Colonic mucosa (tissue), 4 donors: ENCODE results near the gene CASKIN1. TPM values are rescaled to one million over a fixed set of nuclear protein-coding genes. Genes with fewer than 3 reads are reported as not detected.

Experiments used
- DNase-seq: peaks from one replicate; pipeline ENCODE4 v3.0.0-alpha.2; 2020
- H3K27ac ChIP-seq: fragments of 200-600 bp; one replicate; pipeline ENCODE4 v1.8.0; 2021
- H3K27me3 ChIP-seq: fragments of 200-600 bp; one replicate; pipeline ENCODE4 v1.8.0; 2021
- H3K36me3 ChIP-seq: fragments of 200-600 bp; one replicate; pipeline ENCODE4 v1.8.0; 2021
- H3K4me1 ChIP-seq: fragments of 200-600 bp; one replicate; pipeline ENCODE4 v1.8.0; 2021; ENCODE audit warnings: mild to moderate bottlenecking
- H3K4me3 ChIP-seq: fragments of 200-600 bp; one replicate; pipeline ENCODE4 v1.8.0; 2021
- H3K9ac ChIP-seq, 2 donors: one replicate each; pipeline ENCODE4 v1.7.0; 2013; ENCODE audit warnings: control low read depth in 2 of 2, low read depth in 2 of 2, low read length in 2 of 2
- H3K9me3 ChIP-seq: fragments of 200-600 bp; one replicate; pipeline ENCODE4 v1.8.0; 2021
- intact Hi-C: fragments of 100-400 bp; cut with DNase I; formaldehyde crosslinking; loops from one replicate; pipeline ENCODE4 v1.14.1; 2022
- total RNA-seq, 2 donors: library from RNA; stranded (reverse); fragmentation: NEBNext Ultra II Directional in 1 of 2; extraction: Animal tissue kit (Norgen Biotek cat#: 25700) in 1 of 2; gene quantifications; one replicate each; pipeline ENCODE4 v1.2.1, GENCODE V29; 2021
- TF ChIP-seq, protein P1 (sequence below): fragments of 200-600 bp; IDR thresholded peaks from one replicate; pipeline ENCODE4 v1.8.0; 2022; ENCODE audit warnings: antibody characterized with exemption, mild to moderate bottlenecking
- donor health status: healthy.
- donor health status: DM: no; HTN: no; CAD: no.
- donor health status: DM: no; HTN: no; CAD: no.

CASKIN1 gene
- total RNA-seq, 2 donors from 2014 or later: 0.07 to 0.27 TPM

DNA sequence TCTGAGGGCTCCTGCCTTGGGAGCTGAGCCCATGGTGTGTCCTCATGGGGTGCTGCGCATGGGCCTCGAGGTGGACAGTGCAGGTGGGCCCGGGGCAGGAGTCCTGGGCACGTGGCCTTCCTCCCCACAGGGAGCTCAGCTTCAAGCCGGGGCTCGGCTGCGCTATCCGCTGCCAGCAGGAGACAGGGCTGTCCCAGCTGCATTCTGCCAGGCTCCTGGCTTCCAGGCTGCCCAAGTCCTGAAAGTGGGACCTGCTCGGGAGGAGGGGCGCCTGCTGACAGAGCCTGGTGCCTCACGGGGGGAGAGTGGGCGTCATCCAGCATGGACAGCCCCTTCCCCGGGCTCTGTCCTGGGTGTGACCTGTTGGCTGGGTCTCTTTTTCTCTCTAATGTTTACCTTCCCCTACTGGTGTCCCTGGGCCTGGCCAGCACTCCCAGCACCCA is 33.7 kb downstream of the CASKIN1 start:
- Histone ChIP-seq H3K4me3 (no peak overlapping the region), H3K27ac (peak overlapping the region; percentile 88), H3K36me3 (peaks cover 6% of the 10 kb centered on the region), H3K27me3 (no peaks in the 10 kb centered on the region), H3K9me3 (no peaks in the 10 kb centered on the region), H3K4me1 (peaks cover 37% of the 10 kb centered on the region), H3K9ac (peak overlapping the region in 1 of 2 donors; percentile 35)
- intact Hi-C loops: no loop called here
- TF ChIP-seq, protein P1, sequence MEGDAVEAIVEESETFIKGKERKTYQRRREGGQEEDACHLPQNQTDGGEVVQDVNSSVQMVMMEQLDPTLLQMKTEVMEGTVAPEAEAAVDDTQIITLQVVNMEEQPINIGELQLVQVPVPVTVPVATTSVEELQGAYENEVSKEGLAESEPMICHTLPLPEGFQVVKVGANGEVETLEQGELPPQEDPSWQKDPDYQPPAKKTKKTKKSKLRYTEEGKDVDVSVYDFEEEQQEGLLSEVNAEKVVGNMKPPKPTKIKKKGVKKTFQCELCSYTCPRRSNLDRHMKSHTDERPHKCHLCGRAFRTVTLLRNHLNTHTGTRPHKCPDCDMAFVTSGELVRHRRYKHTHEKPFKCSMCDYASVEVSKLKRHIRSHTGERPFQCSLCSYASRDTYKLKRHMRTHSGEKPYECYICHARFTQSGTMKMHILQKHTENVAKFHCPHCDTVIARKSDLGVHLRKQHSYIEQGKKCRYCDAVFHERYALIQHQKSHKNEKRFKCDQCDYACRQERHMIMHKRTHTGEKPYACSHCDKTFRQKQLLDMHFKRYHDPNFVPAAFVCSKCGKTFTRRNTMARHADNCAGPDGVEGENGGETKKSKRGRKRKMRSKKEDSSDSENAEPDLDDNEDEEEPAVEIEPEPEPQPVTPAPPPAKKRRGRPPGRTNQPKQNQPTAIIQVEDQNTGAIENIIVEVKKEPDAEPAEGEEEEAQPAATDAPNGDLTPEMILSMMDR: no peak
- DNase-seq: peak; percentile 36

DNA sequence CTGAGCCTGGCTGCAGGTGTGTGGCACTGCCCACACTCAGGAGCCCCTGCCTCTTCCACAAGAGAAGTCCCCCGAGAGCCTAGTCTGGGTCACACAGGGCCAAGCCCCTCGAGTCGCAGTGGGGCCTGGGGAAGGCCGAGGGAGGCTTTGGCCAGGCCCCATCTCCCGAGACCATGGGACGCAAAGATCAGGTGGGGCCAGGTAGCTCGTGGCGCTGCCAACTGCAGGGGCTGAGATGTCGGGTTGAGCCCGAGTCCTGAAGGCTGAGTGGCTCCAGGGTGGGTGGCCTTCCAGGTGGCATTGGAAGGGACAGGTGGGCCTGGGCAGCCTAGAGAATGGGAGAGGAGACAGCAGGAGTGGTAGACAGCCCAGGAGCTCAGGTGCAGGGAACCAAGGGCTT is 34.5 kb downstream of the CASKIN1 start:
- H3K27ac ChIP-seq: no peak overlapping the region
- TF ChIP-seq, protein P1: no peak

DNA sequence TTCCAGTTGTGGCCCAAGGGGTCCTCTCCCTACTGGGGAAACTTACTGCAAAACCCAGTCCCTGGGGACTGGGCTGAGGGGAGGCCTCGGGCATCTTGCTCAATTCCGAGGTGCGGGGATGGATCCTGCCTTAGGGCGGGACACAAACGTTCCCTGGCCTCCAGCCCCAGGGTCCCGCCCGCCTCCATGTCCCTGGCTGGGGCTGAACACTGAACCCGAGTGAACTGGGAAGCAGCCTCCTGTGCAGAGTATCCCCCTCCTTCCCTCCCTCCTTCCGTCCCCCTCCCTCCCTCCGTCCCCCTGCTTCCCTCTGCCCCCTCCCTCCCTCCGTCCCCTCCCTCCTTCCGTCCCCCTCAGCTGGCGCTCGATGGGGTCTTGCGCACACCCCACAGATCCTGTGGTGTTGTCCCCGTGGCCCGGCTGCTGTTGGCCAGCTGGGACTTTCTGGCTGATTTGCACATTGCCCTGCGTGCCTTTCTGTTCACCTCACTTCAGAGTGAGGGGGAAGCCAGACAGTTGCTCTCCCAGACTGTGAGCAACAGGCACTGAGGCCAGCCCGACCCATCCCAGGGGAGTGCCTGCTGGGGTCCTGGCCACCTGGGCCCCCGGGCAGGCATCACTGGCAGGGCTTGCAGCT is 35.4 kb downstream of the CASKIN1 start:
- H3K4me1 ChIP-seq: peaks cover 51% of the 10 kb centered on the region
- no peaks in the 10 kb centered on the region for H3K36me3 ChIP-seq
- H3K27me3 ChIP-seq: no peaks in the 10 kb centered on the region
- TF ChIP-seq, protein P1: no peak
- no peaks in the 10 kb centered on the region for H3K9me3 ChIP-seq
- peak; percentile 47 for DNase-seq
- intact Hi-C loops: no loop called here
- peak overlapping the region in 1 of 2 donors; percentile 35 for H3K9ac ChIP-seq
- no peak overlapping the region for H3K4me3 ChIP-seq
- H3K27ac ChIP-seq: peak overlapping the region; percentile 37

More for the DNA sequence above, 34.5 kb downstream of the CASKIN1 start:
- H3K9me3 ChIP-seq: no peaks in the 10 kb centered on the region
- no peaks in the 10 kb centered on the region for H3K27me3 ChIP-seq
- H3K9ac ChIP-seq: no peak overlapping the region
- peaks cover 45% of the 10 kb centered on the region for H3K4me1 ChIP-seq
- H3K4me3 ChIP-seq: no peak overlapping the region
- intact Hi-C loops: no loop called here
- H3K36me3 ChIP-seq: no peaks in the 10 kb centered on the region
- DNase-seq: no peak

DNA sequence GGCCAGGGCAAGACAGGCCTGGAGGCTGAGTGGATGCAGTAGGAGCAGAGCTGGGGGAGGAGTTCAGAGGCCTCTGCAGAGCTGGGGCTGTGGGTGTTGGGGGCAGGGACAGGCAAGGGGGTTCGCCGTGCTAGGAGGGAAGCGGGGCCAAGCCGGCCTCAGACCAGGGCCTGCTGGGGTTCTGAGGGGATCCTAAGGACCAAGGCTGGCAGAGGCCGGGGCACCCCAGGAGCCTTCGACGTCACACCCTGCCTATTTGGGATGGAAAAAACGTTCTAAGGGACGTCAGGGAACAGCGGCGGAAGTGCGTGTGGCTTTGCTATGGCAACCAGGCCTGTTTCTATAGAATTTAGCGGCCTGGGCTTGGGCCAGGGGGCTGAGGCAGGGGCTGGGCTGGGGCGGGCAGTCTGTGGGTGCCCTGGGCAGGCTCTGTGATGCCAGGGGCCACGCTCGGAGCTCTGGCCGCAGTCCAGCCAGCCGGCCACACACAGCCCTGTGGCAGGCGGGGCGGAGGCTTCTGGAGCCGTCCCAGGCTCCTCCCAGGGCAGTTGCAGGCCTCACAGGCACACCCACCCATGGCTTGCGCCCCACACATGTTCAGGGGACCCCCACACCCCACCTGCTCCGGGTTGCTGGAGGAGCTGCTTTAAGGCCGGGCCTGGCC is 37.1 kb downstream of the CASKIN1 start:
- Histone ChIP-seq H3K36me3 (no peaks in the 10 kb centered on the region), H3K4me3 (peak overlapping the region; percentile 17), H3K27ac (peak overlapping the region; percentile 39), H3K4me1 (peaks cover 52% of the 10 kb centered on the region), H3K27me3 (no peaks in the 10 kb centered on the region), H3K9me3 (no peaks in the 10 kb centered on the region), H3K9ac (peak overlapping the region; percentile 71 to 73)
- TF ChIP-seq, protein P1: no peak
- DNase-seq: peak; percentile 77
- intact Hi-C loops: no loop called here

DNA sequence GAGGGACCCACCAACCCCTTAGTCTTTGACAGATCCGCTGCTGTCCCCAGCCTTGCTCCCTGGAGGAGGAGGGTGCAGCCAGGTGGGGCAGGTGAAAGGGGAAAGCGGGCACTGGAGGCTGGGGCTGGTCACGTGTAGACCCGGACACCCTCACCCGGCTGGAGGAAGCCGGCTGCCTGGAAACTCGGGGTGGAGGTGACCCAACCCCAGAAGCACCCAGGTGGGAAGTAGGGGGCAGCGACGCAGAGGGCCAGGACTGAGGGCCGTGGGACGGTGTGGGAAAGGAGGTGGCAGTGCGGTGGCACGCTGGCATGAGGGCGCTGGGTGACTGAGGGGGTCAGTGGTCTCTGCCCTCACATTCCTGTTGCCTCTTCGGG is 38.2 kb downstream of the CASKIN1 start:
- peak overlapping the region; percentile 73 to 74 for H3K9ac ChIP-seq
- intact Hi-C loops: no loop called here
- H3K27ac ChIP-seq: peak overlapping the region; percentile 39
- TF ChIP-seq, protein P1: no peak
- H3K4me3 ChIP-seq: no peak overlapping the region
- no peaks in the 10 kb centered on the region for H3K9me3 ChIP-seq
- H3K36me3 ChIP-seq: no peaks in the 10 kb centered on the region
- no peak for DNase-seq
- peaks cover 53% of the 10 kb centered on the region for H3K4me1 ChIP-seq
- H3K27me3 ChIP-seq: no peaks in the 10 kb centered on the region
